Progenitor cell of endocrine pancreas (in vitro differentiated cells): ENCODE data around the gene SRSF11. TPM values are rescaled to one million over a fixed set of nuclear protein-coding genes. Genes with fewer than 3 reads are reported as not detected.
"Not testable (repeated sequence)": the region's sequence is repeated elsewhere in the genome, so short reads cannot be mapped to it uniquely, and the experiment has no call there.

Experiments used
- DNase-seq: peaks from one replicate; pipeline ENCODE4 v3.0.0; 2021; ENCODE audit warnings: low spot score; ENCODE audit not compliant: unreplicated experiment
- H3K27ac Mint-ChIP-seq: 2 replicates; pipeline ENCODE4 v1.8.0; 2021; ENCODE audit warnings: mild to moderate bottlenecking, moderate library complexity, mixed read lengths
- H3K27me3 Mint-ChIP-seq: 2 replicates; pipeline ENCODE4 v1.8.0; 2021; ENCODE audit warnings: mixed read lengths
- H3K36me3 Mint-ChIP-seq: 2 replicates; pipeline ENCODE4 v1.8.0; 2022; ENCODE audit warnings: mixed read lengths; ENCODE audit not compliant: insufficient read depth
- H3K4me1 Mint-ChIP-seq: 2 replicates; pipeline ENCODE4 v1.8.0; 2021; ENCODE audit warnings: low read depth, mixed read lengths
- H3K4me3 Mint-ChIP-seq: 2 replicates; pipeline ENCODE4 v1.8.0; 2021; ENCODE audit warnings: low read depth, mild to moderate bottlenecking, moderate library complexity, mixed read lengths
- H3K9me3 Mint-ChIP-seq: 2 replicates; pipeline ENCODE4 v1.8.0; 2021; ENCODE audit warnings: low read depth, mixed read lengths
- long read RNA-seq: library from polyadenylated mRNA; unstranded; transcript quantifications from one replicate; pipeline ENCODE4 v2.0.0, GENCODE V29; 2020
- total RNA-seq: library from RNA; stranded (reverse); gene quantifications from 2 replicates; pipeline ENCODE4 v1.2.1, GENCODE V29; 2021
- TF ChIP-seq, protein P1 (sequence below): fragments of 200-600 bp; sonication (generic); IDR thresholded peaks from one replicate; pipeline ENCODE4 v1.5.0; 2021; ENCODE audit warnings: antibody characterized with exemption, mild to moderate bottlenecking; ENCODE audit not compliant: unreplicated experiment

The SRSF11 gene
- total RNA-seq: 314 and 318 TPM in 2 replicates
- long read RNA-seq, transcript SRSF11-203 (13 exons, 2,385 nt): major isoform, 6 of 142 reads
- long read RNA-seq, partial matches to known transcripts: 81 of 142 reads
- long read RNA-seq, other reads (novel, unspliced or antisense): 51 of 142 reads

DNA sequence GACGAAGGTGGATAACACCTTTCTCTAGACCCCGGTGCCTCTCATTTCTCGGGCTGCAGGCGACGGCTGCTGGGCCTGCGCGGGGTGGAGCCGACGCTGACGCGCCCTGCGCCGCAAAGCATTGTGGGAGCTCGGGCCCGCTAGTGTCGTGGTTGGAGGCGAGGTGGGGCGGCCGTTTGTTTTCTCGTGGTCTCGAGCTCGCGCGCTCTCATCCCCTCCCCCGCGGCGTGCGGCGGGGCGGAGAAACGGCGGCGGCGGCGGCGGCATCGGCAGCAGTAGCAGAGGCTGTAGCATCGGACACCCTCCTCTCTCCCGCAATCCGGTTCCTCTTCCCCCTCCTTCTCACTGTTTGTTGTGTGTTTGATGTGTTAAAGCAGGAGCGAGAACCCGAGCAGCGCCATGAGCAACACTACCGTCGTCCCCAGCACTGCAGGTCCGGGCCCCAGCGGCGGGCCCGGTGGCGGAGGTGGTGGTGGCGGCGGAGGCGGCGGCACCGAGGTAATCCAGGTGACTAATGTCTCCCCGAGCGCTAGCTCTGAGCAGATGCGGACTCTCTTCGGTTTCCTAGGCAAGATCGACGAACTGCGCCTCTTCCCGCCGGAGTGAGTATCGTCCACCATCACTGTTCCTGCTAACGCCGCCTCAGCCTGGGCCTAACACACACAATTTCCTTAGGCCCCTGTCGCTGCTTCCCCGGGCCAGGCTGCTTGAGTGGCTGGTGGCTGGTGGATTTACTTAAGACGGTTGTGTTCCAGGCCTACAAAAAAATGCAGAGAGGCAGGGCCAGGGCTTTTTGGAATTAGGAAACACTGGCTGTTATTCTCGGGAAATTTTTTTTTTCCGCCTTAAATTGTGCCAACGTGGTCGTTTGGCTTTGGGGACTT is at the start of gene SRSF11:
TSS of gene SRSF11 (plus strand) at position 143 of the 884 bp plus-strand sequence. CDS start at position 400, 257 bp downstream.
- Mint-ChIP-seq H3K27me3 (no peaks in the 10 kb centered on the region), H3K9me3 (no peaks in the 10 kb centered on the region), H3K4me3 (peak within 1 kb of the TSS; percentile 91), H3K4me1 (peaks cover 30% of the 10 kb centered on the region), H3K27ac (peak within 1 kb of the TSS; percentile 99), H3K36me3 (peaks cover 11% of the 10 kb centered on the region)
- TF ChIP-seq, protein P1, sequence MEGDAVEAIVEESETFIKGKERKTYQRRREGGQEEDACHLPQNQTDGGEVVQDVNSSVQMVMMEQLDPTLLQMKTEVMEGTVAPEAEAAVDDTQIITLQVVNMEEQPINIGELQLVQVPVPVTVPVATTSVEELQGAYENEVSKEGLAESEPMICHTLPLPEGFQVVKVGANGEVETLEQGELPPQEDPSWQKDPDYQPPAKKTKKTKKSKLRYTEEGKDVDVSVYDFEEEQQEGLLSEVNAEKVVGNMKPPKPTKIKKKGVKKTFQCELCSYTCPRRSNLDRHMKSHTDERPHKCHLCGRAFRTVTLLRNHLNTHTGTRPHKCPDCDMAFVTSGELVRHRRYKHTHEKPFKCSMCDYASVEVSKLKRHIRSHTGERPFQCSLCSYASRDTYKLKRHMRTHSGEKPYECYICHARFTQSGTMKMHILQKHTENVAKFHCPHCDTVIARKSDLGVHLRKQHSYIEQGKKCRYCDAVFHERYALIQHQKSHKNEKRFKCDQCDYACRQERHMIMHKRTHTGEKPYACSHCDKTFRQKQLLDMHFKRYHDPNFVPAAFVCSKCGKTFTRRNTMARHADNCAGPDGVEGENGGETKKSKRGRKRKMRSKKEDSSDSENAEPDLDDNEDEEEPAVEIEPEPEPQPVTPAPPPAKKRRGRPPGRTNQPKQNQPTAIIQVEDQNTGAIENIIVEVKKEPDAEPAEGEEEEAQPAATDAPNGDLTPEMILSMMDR: peak; percentile 22
- DNase-seq: peak; percentile 96

- Mint-ChIP-seq H3K27ac (no peak overlapping the region), H3K36me3 (peaks cover 20% of the 10 kb centered on the region), H3K4me1 (peaks cover 16% of the 10 kb centered on the region), H3K4me3 (no peak overlapping the region), H3K9me3 (peaks cover 9% of the 10 kb centered on the region), H3K27me3 (no peaks in the 10 kb centered on the region)
- TF ChIP-seq, protein P1: no peak
- DNase-seq: no peak
Observed at GRCh38 chr1:70171512-70171911, 49.7 kb upstream of the SRSF11 start.

DNA sequence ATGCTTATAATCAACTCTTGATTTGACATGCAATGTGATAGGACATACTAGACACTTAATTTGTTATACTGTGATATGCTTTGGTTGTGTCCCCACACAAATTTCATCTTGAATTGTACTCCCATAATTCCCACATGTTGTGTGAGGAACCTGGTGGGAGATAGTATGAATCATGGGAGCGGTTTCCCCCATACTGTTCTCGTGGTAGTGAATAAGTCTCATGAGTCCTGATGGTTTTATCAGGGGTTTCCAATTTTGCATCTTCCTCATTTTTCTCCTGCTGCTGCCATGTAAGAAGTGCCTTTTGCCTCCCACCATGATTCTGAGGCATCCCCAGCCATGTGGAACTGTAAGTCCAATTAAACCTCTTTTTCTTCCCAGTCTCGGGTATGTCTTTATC is 36.0 kb upstream of the SRSF11 start:
- not testable (repeated sequence) for H3K27ac Mint-ChIP-seq, H3K36me3 Mint-ChIP-seq, H3K9me3 Mint-ChIP-seq, H3K27me3 Mint-ChIP-seq, DNase-seq, H3K4me3 Mint-ChIP-seq, H3K4me1 Mint-ChIP-seq

DNA sequence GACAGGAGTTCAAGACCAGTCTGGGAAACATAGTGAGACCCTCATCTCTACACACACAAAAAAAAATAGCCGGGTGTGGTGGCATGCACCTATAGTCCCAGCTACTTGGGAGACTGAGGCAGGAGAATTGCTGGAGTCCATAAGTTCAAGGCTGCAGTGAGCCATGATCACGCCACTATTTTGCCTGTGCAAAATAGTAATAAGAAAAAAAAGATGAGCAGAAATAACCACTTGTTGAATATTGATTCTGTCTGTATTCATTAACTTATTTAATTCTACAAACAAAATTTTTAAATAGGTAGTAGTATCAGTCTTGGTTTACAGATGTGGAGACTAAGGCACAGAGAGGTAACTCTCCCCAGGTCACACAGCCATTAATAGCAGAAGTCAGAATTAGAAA is 32.7 kb upstream of the SRSF11 start:
- peaks cover 7% of the 10 kb centered on the region for H3K36me3 Mint-ChIP-seq
- TF ChIP-seq, protein P1: no peak
- H3K9me3 Mint-ChIP-seq: peaks cover 7% of the 10 kb centered on the region
- no peak overlapping the region for H3K4me3 Mint-ChIP-seq
- no peak for DNase-seq
- no peak overlapping the region for H3K27ac Mint-ChIP-seq
- H3K4me1 Mint-ChIP-seq: no peaks in the 10 kb centered on the region
- no peaks in the 10 kb centered on the region for H3K27me3 Mint-ChIP-seq

- Mint-ChIP-seq H3K9me3 (peaks cover 7% of the 10 kb centered on the region), H3K27me3 (no peaks in the 10 kb centered on the region), H3K36me3 (peaks cover 7% of the 10 kb centered on the region), H3K4me1 (no peaks in the 10 kb centered on the region), H3K27ac (no peak overlapping the region), H3K4me3 (no peak overlapping the region)
- TF ChIP-seq, protein P1: no peak
- DNase-seq: no peak
Observed at GRCh38 chr1:70190180-70190579, 31.0 kb upstream of the SRSF11 start.

DNA sequence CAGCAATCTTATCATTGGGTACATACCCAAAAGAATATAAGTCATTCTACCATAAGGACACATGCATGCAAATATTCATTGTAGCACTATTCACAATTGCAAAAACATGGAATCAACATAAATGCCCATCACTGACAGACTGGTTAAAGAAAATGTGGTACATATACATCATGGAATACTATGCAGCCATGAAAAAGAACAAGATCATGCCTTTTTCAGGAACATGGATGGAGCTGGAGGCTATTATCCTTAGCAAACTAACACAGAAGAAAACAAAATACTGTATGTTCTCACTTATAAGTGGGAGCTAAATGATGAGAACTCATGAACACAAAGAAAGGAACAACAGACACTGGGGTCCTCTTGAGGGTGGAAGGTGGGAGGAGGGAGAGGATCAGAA is 28.7 kb upstream of the SRSF11 start:
- not testable (repeated sequence) for H3K27ac Mint-ChIP-seq, H3K36me3 Mint-ChIP-seq, H3K4me3 Mint-ChIP-seq, H3K4me1 Mint-ChIP-seq, H3K27me3 Mint-ChIP-seq, DNase-seq, H3K9me3 Mint-ChIP-seq
